DMS153 treated with DMSO at 0.1 percent for 48 hours (cell line): ENCODE results near the gene RGS6.

ENCODE experiments used
- DNase-seq: peaks from one replicate; lab custom pipeline; 2025; ENCODE audit not compliant: unreplicated experiment; lab: John Stamatoyannopoulos, UW

Gene RGS6

GRCh38 chr14:72521968-72522741 lies 589.9 kb downstream of the RGS6 start:
- DNase-seq, result no peak

DNA sequence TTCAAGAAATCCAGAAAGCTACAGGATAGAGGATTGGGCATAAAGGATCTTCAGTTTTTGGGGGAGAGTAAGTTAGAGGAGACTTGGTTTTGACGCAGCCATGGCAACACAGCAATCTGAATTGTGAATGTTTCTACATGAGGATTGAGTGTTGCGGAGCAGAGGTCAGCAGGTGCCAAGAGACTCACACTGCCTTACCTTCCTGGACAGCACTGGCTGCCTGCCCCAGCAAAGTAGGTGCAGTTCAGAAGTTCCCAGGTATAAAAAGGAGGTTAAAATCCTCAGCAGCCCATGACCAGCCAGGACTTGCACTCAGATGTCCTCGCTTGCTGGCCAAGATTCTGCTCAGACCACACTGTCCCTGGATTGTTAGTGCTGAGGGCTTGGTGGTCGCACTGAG lies 590.6 kb downstream of the RGS6 start:
- no peak for DNase-seq

DNA sequence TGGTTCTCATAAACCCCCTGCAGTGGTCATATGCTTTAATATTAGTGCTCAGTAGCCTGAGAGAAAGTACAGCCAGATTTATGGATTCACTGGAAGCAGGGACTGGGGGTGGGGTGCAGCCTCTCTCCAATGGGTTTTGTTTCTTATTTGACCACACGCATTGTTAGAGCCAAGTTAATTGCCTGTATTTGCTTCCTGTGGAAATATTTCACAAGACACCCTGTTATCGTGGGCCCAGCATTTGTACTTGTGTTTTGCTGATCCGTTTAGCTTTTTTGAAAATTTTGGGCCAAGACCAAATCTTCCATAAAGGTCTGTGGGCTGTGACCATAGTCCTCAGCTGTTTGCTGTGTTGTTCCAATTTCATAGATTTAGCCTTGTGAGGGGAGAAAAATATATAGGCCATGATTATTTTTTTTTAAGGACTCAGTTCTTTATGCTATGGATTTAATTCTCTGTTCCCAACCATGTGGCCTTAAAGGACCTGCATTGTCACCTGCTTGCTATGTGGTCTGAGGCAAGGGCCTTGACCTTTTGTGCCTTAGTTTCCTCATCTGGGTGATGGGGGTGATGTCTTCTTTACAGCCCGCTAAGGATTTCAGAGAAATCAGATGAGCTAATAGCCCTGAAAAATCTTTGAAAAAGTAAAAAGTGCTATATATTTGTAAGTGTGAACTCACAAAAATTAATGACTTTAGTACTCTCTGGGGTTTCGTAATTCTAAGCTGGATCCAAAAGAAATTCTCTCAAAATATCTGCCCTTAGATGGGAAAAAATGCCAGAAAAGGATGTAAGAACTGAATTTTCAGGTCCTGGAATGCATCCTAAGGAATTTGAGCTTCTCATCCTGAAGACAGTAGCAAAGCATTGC lies 591.4 kb downstream of the RGS6 start:
- DNase-seq, result no peak

DNA sequence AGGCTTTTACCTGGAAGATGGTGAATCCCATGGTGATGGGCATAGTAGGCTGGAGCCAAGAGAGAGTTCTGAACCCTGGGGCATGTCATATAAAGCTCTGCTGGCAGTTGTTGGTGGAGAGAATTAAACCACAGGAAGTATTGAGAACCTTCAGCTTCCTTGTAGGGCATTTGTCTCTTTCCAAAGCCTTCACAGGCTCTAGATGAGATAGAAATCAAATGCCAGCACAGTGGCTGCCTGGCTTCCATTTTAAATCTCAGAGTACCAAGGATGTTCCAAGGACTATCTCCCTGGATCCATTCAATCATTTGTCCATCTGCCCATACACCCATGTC lies 592.0 kb downstream of the RGS6 start:
- DNase-seq, result no peak

- DNase-seq, result no peak
Observed at GRCh38 chr14:72525087-72525915, 593.1 kb downstream of the RGS6 start.

- no peak for DNase-seq
Observed at GRCh38 chr14:72527591-72527990, 595.4 kb downstream of the RGS6 start.

DNA sequence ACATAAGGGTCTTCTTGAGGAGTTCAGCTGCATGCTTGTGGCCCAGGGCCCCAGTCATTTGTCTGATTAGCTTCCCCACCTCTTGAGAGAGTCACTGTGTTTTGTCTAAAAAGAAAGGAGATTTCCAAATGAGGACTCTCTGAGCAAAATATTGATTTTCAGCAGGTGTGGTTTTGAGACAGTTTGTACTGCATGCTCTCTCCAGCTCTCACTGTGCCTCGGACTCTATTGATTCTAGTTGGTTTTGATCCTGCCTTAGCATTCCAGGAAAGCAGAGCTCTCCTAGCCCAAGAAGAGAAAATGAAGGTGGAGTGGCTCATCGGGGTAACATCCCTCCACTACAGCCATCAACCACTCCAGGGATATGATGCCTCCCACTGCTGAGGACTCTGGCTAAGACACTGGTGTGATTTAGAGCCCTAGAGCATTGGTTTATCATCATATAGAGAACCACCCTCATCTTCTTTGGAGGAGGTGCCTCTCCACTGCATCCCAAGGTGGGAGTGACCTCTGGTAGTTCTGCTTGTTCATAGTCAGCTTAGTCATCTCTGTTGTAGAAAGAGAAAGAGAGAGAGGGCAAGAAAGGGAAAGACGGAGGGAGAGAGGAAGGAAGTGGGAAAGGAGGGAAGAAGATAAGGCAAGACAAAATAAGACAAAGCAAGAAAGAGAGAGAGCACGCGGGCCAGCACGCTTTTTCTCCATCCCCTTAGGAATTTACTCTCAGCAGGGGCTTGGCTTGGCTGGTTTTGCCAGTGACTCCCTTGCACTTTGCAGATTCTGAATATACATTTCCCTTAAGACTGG lies 596.0 kb downstream of the RGS6 start:
- DNase-seq, result no peak

DNA sequence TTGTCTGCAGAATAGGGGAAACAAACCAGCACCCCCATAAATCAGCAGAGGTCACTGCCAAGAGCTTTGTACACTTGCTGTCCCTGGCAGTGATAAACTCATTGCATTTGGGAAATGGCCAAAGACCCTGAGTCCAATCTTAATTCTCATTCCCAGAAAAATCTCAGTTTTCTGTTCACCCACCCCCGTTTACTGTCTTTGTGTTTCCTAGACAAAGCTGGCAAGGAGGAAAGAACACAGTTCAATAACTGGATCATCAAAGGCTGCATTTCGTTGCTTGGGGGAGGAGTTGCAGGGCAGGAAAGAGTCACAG lies 596.6 kb downstream of the RGS6 start:
- DNase-seq, result no peak

DNA sequence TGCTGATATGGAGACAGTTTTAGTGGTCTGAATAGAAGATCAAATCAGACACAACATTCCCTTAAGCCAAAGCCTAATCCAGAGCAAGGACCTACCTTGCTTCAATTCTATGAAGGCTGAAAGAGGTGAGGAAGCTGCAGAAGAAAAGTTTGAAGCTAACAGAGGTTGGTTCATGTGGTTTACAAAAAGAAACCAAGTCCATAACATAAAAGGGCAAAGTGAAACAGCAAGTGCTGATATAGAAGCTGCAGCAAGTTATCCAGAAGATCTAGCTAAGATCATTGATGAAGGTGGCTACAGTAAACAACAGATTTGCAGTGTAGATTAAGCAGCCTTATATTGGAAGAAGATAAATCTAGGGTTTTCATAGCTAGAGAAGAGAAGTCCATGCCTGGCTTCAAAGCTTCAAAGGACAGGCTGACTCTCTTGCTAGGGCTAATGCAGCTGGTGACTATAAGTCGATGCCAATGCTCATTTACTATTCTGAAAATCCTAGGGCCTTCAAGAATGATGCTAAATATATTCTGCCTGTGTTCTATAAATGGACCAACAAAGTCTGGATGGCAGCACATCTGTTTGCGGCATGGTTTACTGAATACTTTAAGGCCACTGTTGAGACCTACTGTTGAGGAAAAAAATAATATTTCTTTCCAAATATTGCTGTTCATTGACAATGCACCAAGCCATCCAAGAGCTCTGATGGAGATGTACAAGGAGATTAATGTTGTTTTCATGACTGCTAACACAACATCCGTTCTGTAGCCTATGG lies 600.6 kb downstream of the RGS6 start:
- no peak for DNase-seq

DNA sequence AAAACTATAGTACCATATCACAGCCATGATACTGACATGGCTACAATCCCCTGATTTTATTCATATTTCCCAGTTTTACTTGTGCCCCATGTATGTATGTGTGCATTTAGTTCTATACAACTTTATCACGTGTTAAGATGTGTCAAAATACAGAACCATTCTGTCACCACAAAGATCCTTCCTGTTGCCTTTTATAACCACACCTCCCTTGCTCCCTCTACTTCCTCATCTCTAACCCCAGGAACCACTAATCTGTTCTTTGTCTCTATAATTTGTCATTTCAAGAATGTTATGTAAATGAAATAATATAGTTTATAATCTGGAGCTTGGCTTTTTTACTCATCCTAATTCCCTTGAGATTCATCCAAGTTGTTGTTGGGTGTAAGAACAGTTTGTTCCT lies 603.3 kb downstream of the RGS6 start:
- DNase-seq, result no peak

DNA sequence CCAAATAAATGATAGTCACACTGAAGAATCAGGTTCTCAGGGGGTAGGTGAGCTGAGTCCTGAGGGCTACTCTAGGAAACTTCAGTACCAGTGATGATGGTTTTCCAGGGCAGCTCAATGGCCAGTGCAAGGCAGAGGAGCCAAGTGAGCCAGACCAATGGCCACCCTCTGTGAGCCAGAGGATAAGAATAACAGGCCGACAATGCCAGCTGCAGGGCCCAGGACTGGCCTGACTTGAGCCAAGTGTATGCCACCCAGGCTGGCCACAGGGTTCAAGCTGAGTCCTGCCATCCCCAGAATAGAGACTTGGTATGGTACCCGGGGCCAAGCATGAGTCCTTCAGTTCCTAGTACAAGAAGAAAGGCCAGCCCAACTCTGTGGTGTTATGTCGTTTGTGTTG lies 606.2 kb downstream of the RGS6 start:
- DNase-seq, result no peak

- DNase-seq, result no peak
Observed at GRCh38 chr14:72539661-72540315, 607.6 kb downstream of the RGS6 start.

GRCh38 chr14:72540836-72541235 lies 608.6 kb downstream of the RGS6 start:
- DNase-seq, result no peak

GRCh38 chr14:72541546-72541945 lies 609.3 kb downstream of the RGS6 start:
- no peak for DNase-seq

GRCh38 chr14:72543341-72543740 lies 611.1 kb downstream of the RGS6 start:
- DNase-seq, result no peak

DNA sequence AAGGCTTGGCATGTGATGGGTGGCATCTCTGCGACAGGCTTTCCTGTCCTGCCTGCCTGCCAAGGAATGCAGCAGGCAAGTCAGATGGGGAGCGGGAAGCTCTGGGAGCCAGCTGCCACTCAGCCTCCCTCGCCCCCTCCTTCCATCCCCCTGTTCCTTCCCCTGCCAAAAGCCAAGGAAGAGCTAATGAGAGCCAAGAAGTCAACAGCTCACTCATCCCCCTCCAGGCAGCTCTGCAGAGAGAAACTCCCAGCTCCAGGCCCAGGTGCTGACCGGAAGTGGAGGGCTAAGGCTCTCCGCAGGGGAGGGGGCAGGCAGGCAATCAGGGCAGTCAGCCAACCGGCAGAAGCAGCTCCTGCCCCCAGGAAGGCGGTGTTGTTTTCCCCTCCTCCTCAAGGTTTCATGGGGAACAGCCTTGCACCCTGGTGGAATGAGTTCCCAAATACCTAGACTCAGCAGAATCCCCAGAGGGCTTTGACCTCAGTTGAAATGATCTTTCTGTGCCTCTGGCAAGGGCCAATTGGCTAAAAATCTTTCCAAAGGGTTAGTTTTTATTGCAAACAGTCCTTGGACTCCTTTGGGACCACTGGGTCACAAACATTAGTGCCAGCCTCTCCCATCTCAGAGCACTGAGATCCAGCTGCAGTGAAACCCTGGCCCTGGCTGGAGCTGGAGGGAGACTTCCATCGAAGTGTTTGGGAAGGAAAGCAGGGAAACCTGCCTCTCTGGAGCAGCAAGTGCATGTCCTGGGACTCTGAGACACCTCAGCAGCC lies 612.6 kb downstream of the RGS6 start:
- no peak for DNase-seq

DNA sequence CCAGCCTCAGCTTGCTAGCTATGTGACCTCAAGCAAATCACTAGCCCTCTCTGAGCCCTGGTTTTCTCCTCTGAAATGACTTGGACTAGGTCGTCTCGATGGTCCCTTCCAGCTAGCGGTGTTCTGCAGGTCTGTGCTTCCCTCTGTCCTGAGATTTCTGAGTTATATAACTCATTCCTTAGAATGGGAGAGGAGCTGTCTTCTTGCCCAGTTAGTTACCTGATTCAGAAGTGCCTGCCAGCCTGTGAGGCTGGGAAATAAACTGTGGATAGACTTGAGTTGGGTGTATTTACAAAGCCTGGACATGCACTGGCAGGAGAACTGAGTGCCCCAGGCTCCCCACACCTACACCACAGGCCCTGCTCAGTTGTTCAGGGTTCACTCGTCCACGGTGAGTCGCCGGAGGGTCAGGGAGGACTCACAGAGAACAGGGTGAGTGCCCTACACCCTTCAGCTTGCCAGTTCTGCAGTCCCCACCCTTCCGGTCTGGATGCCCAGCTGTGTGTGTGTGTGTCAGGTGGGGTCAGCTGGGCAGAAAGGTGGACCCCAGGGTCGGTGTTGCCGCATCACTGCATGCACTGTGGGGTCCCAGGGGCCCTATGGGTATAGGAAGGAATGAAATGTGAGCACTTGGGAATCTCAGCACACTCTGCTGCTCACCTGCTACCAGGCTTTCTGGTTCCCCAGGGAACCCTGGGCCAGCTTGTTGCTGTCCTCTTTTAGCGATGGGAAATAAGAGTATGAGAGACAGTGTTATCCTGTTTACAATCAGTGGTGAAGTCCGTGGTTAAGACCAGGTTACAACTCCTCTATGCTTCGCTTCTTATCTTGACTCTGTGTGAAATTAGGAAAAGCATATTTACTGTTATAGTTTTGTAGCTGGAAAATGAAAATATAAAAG lies 613.4 kb downstream of the RGS6 start:
- no peak for DNase-seq
